Endothelial cell of umbilical vein (primary cell): ENCODE measurements around the gene SRRM5. TPM values are rescaled to one million over a fixed set of nuclear protein-coding genes. Genes with fewer than 3 reads are reported as not detected.

ENCODE experiments used
- BruUV-seq: library from RNA; stranded (reverse); fragments of 400-500 nt; replicated peaks from 2 replicates; lab custom pipeline; 2021; lab: Mats Ljungman, UMichigan
- CTCF ChIA-PET: fragments of 300-600, 350-600 bp; sonication (Branson Sonifier 250); formaldehyde crosslinking; loops from one replicate; lab custom pipeline; 2021; ENCODE audit warnings: antibody characterized with exemption, inconsistent platforms; lab: Charles Lee
- POLR2A ChIA-PET: fragments of 300-600, 350-600 bp; sonication (Branson Sonifier 250); formaldehyde crosslinking; loops from one replicate; lab custom pipeline; 2021; ENCODE audit warnings: antibody characterized with exemption, inconsistent platforms; lab: Charles Lee
- DNase-seq: peaks from one replicate; pipeline ENCODE4 v3.0.0-alpha.2; 2011; ENCODE audit warnings: low read depth, low spot score
- FAIRE-seq: peaks from 2 replicates; lab custom pipeline; 2011; peaks lifted over from hg19 to GRCh38; lab: Jason Lieb, UNC
- H2AFZ ChIP-seq: 2 replicates; pipeline ENCODE4 v1.6.0; 2012; ENCODE audit warnings: low read depth, low read length, control low read depth, inconsistent platforms
- H3K27ac ChIP-seq: 2 replicates; pipeline ENCODE4 v1.5.1; 2011; ENCODE audit warnings: low read depth, mild to moderate bottlenecking, control low read depth, low read length, moderate library complexity; ENCODE audit not compliant: insufficient read depth
- H3K27me3 ChIP-seq, 2 experiments: 2 replicates each; pipeline versions ENCODE4 v1.6.0 to v1.6.1; 2011; ENCODE audit warnings: low read length in 2 of 2, mixed read lengths in 1 of 2; ENCODE audit not compliant: control insufficient read depth in 2 of 2, insufficient read depth in 2 of 2
- H3K36me3 ChIP-seq, 2 experiments: 2 replicates in 1 of 2; 3 replicates in 1 of 2; pipeline ENCODE4 v1.5.1; 2011; ENCODE audit warnings: low read length in 2 of 2, mild to moderate bottlenecking in 1 of 2, moderate library complexity in 1 of 2; ENCODE audit not compliant: control insufficient read depth in 2 of 2, insufficient read depth in 2 of 2; ENCODE audit errors: extremely low read depth in 1 of 2
- H3K4me1 ChIP-seq: 3 replicates; pipeline ENCODE4 v1.5.1; 2011; ENCODE audit warnings: mild to moderate bottlenecking, low read length; ENCODE audit not compliant: control insufficient read depth, insufficient read depth; ENCODE audit errors: extremely low read depth
- H3K4me2 ChIP-seq: 2 replicates; pipeline ENCODE4 v1.6.1; 2011; ENCODE audit warnings: low read length, control low read depth, mixed read lengths; ENCODE audit not compliant: insufficient read depth
- H3K4me3 ChIP-seq, 3 experiments: fragments of 200-600 bp in 1 of 3; sonication (generic), shearing (Covaris generic) in 1 of 3; replicated peaks in 1 of 3; 2 replicates each; pipeline ENCODE4 v1.5.1; 2011 to 2016; ENCODE audit warnings: control low read depth in 3 of 3, low read length in 3 of 3, mild to moderate bottlenecking in 2 of 3, inconsistent platforms in 1 of 3, low read depth in 1 of 3, moderate library complexity in 1 of 3; ENCODE audit not compliant: insufficient read depth in 1 of 3
- H3K79me2 ChIP-seq: 2 replicates; pipeline ENCODE4 v1.6.0; 2012; ENCODE audit warnings: low read length, inconsistent platforms; ENCODE audit not compliant: control insufficient read depth, insufficient read depth
- H3K9ac ChIP-seq: replicated peaks from 2 replicates; pipeline ENCODE3; 2011; ENCODE audit warnings: low read length, control low read depth; ENCODE audit not compliant: insufficient read depth; ENCODE audit errors: extremely low read depth
- H3K9me1 ChIP-seq: replicated peaks from 3 replicates; pipeline ENCODE4 v1.6.0; 2011; ENCODE audit warnings: mild to moderate bottlenecking, low read length; ENCODE audit not compliant: control insufficient read depth, insufficient read depth; ENCODE audit errors: extremely low read depth
- H3K9me3 ChIP-seq: replicated peaks from 2 replicates; pipeline ENCODE4 v1.5.1; 2012; ENCODE audit warnings: low read length, inconsistent platforms; ENCODE audit not compliant: control insufficient read depth, insufficient read depth
- H4K20me1 ChIP-seq: replicated peaks from 2 replicates; pipeline ENCODE3; 2011; ENCODE audit warnings: mild to moderate bottlenecking, low read length; ENCODE audit not compliant: control insufficient read depth, insufficient read depth; ENCODE audit errors: extremely low read depth
- CTCF ChIP-seq, 2 donors: IDR thresholded peaks; 1 replicate in 1 of 2; 2 replicates in 1 of 2; pipeline ENCODE4 v1.5.1; 2011; ENCODE audit warnings: low read length in 2 of 2, mild to moderate bottlenecking in 2 of 2, moderate library complexity in 2 of 2, control low read depth in 1 of 2, inconsistent platforms in 1 of 2, low read depth in 1 of 2; ENCODE audit not compliant: insufficient read depth in 1 of 2; ENCODE audit errors: extremely low read depth in 1 of 2
- EZH2 ChIP-seq: IDR thresholded peaks from 2 replicates; pipeline ENCODE4 v1.6.1; 2012; ENCODE audit warnings: borderline replicate concordance, low read depth, mild to moderate bottlenecking, moderate library complexity, low read length, inconsistent platforms; ENCODE audit not compliant: severe bottlenecking
- FOS ChIP-seq: IDR thresholded peaks from 2 replicates; pipeline ENCODE4 v1.6.1; 2011; ENCODE audit warnings: mild to moderate bottlenecking, low read length, moderate library complexity, borderline replicate concordance; ENCODE audit not compliant: insufficient read depth
- GATA2 ChIP-seq: IDR thresholded peaks from 2 replicates; pipeline ENCODE4 v1.7.0; 2011; ENCODE audit warnings: low read depth, mild to moderate bottlenecking, moderate library complexity, mixed read lengths, low read length; ENCODE audit not compliant: insufficient read length, insufficient read depth
- JUN ChIP-seq: IDR thresholded peaks from 2 replicates; pipeline ENCODE4 v1.6.1; 2011; ENCODE audit warnings: borderline replicate concordance, low read depth; ENCODE audit not compliant: insufficient read length, insufficient read depth
- MAX ChIP-seq: IDR thresholded peaks from 2 replicates; pipeline ENCODE4 v1.6.1; 2011; ENCODE audit not compliant: insufficient read depth, insufficient read length
- MYC ChIP-seq: IDR thresholded peaks from one replicate; pipeline ENCODE4 v1.6.1; 2011; ENCODE audit warnings: mild to moderate bottlenecking, low read depth, low read length
- POLR2A ChIP-seq: IDR thresholded peaks from 2 replicates; pipeline ENCODE4 v1.6.1; 2012; ENCODE audit warnings: low read depth, mild to moderate bottlenecking, control low read depth, low read length
- POLR2AphosphoS5 ChIP-seq: IDR thresholded peaks from 2 replicates; pipeline ENCODE4 v1.6.1; 2012; ENCODE audit warnings: low read depth, mild to moderate bottlenecking, control low read depth, low read length, moderate library complexity; ENCODE audit not compliant: insufficient read depth
- dilution Hi-C: fragments of 300-500 bp; cut with MboI; formaldehyde crosslinking; loops from one replicate; pipeline ENCODE4 v1.15.0; 2019; ENCODE audit warnings: low sequenced_read_pairs; ENCODE audit not compliant: extremely low pct_ligation_motif_present
- intact Hi-C: fragments of 100-400 bp; cut with micrococcal nuclease; formaldehyde crosslinking; loops from one replicate; pipeline ENCODE4 v1.10.0; 2022
- polyA plus RNA-seq, 4 experiments: library from polyadenylated mRNA; depleted of rRNA in 3 of 4; stranded (reverse) in 3 of 4; unstranded in 1 of 4; fragments of >200 nt; gene quantifications; 2 replicates each; pipeline versions ENCODE4 v1.2.1 to v1.2.3, GENCODE V29; 2011 to 2012; ENCODE audit warnings: missing spikeins in 1 of 4
- total RNA-seq: library from RNA; stranded (reverse); gene quantifications from 2 replicates; pipeline ENCODE4 v1.2.3, GENCODE V29; 2021

SRRM5 gene
- total and polyA plus RNA-seq, 2 donors (not counting 3 experiments of a cell fraction or from before 2014, with no cell fraction given) = 0.17 to 0.27 TPM

- H4K20me1 ChIP-seq = no peaks in the 10 kb centered on the region
- H3K4me2 ChIP-seq = no peak overlapping the region
- no TSS peak for BruUV-seq
- POLR2A ChIA-PET = interaction anchor here (0.6 kb wide), 1 partner anchor 15 kb away, joined by 3 read pairs; no protein-coding TSS in a partner anchor
- H3K27me3 ChIP-seq = no peaks in the 10 kb centered on the region
- intact Hi-C loops (no loop called here), dilution Hi-C loops (no loop called here)
- H3K36me3 ChIP-seq = no peaks in the 10 kb centered on the region
- no peak overlapping the region for H2AFZ ChIP-seq
- no peaks in the 10 kb centered on the region for H3K9me3 ChIP-seq
- H3K4me3 ChIP-seq = no peak overlapping the region
- CTCF ChIA-PET = interaction anchor here (0.6 to 1.9 kb wide), 3 partner anchors 24 to 39 kb away, joined by 3 to 6 read pairs (median 4); no protein-coding TSS in a partner anchor
- no peak for TF ChIP-seq JUN
- no peak for TF ChIP-seq GATA2
- TF ChIP-seq POLR2A = no peak
- no peak for TF ChIP-seq MAX
- TF ChIP-seq FOS = no peak
- TF ChIP-seq EZH2 = no peak
- TF ChIP-seq CTCF (IDR thresholded peaks at IDR 0.05; ENCODE audit: extremely low read depth in 1 of 2, insufficient read depth in 1 of 2, low read depth in 1 of 2, low read length in 2 of 2) = no peak
- TF ChIP-seq MYC = no peak
- TF ChIP-seq POLR2AphosphoS5 = no peak
- DNase-seq = no peak
- H3K27ac ChIP-seq = no peak overlapping the region
- no peak overlapping the region for H3K9ac ChIP-seq
- no peak for FAIRE-seq
- peaks cover 7% of the 10 kb centered on the region for H3K4me1 ChIP-seq
- H3K9me1 ChIP-seq = no peaks in the 10 kb centered on the region
- no peaks in the 10 kb centered on the region for H3K79me2 ChIP-seq
Observed at GRCh38 chr19:43570174-43570791, 41.6 kb upstream of the SRRM5 start.
